ENCODE data around the gene PBXIP1.

PBXIP1 gene

GRCh38 chr1:154926201-154926600 lies 29.7 kb downstream of the PBXIP1 start:
- H3K9me3 ChIP-seq (ENCODE audit: control insufficient read depth, insufficient read depth, low read length) = no peaks in the 10 kb centered on the region
- H3K4me1 ChIP-seq (ENCODE audit: control insufficient read depth, low read length) = no peaks in the 10 kb centered on the region
- no peak overlapping the region for H3K4me3 ChIP-seq (ENCODE audit: low read length)
- no peak for TF ChIP-seq EZH2phosphoT487 (IDR thresholded peaks at IDR 0.05; ENCODE audit: borderline replicate concordance, low read length)
- TF ChIP-seq, protein P1, sequence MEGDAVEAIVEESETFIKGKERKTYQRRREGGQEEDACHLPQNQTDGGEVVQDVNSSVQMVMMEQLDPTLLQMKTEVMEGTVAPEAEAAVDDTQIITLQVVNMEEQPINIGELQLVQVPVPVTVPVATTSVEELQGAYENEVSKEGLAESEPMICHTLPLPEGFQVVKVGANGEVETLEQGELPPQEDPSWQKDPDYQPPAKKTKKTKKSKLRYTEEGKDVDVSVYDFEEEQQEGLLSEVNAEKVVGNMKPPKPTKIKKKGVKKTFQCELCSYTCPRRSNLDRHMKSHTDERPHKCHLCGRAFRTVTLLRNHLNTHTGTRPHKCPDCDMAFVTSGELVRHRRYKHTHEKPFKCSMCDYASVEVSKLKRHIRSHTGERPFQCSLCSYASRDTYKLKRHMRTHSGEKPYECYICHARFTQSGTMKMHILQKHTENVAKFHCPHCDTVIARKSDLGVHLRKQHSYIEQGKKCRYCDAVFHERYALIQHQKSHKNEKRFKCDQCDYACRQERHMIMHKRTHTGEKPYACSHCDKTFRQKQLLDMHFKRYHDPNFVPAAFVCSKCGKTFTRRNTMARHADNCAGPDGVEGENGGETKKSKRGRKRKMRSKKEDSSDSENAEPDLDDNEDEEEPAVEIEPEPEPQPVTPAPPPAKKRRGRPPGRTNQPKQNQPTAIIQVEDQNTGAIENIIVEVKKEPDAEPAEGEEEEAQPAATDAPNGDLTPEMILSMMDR (IDR thresholded peaks at IDR 0.05; ENCODE audit: low read depth, low read length, poor library complexity, severe bottlenecking) = no peak
- no peak overlapping the region for H3K4me2 ChIP-seq (ENCODE audit: low read length)
- peaks cover 56% of the 10 kb centered on the region for H3K36me3 ChIP-seq (ENCODE audit: control insufficient read depth, low read length)
- no peaks in the 10 kb centered on the region for H3K79me2 ChIP-seq (ENCODE audit: control insufficient read depth, low read length)
- H4K20me1 ChIP-seq (ENCODE audit: control insufficient read depth, insufficient read depth, low read depth, low read length) = no peaks in the 10 kb centered on the region
- no peaks in the 10 kb centered on the region for H3F3A ChIP-seq (ENCODE audit: control insufficient read depth, insufficient read depth)
- no peaks in the 10 kb centered on the region for H3K9me2 ChIP-seq (replicated peaks; ENCODE audit: control insufficient read depth, low read length)
- H3K27ac ChIP-seq (ENCODE audit: low read depth, low read length) = no peak overlapping the region
- no peaks in the 10 kb centered on the region for H3K27me3 ChIP-seq (ENCODE audit: control insufficient read depth, low read length)

GRCh38 chr1:154925335-154926170 lies 30.3 kb downstream of the PBXIP1 start:
- Histone ChIP-seq H3K9me2 (replicated peaks; ENCODE audit: control insufficient read depth, low read length) (no peaks in the 10 kb centered on the region), H3K79me2 (ENCODE audit: control insufficient read depth, low read length) (no peaks in the 10 kb centered on the region), H3K9me3 (ENCODE audit: control insufficient read depth, insufficient read depth, low read length) (no peaks in the 10 kb centered on the region), H3K4me1 (ENCODE audit: control insufficient read depth, low read length) (no peaks in the 10 kb centered on the region), H4K20me1 (ENCODE audit: control insufficient read depth, insufficient read depth, low read depth, low read length) (no peaks in the 10 kb centered on the region), H3K27me3 (ENCODE audit: control insufficient read depth, low read length) (no peaks in the 10 kb centered on the region), H3K4me3 (ENCODE audit: low read length) (no peak overlapping the region), H3K27ac (ENCODE audit: low read depth, low read length) (no peak overlapping the region), H3K36me3 (ENCODE audit: control insufficient read depth, low read length) (peaks cover 49% of the 10 kb centered on the region), H3K4me2 (ENCODE audit: low read length) (no peak overlapping the region), H3F3A (ENCODE audit: control insufficient read depth, insufficient read depth) (no peaks in the 10 kb centered on the region)
- no peak for TF ChIP-seq EZH2phosphoT487 (IDR thresholded peaks at IDR 0.05; ENCODE audit: borderline replicate concordance, low read length)
- TF ChIP-seq, protein P1 (IDR thresholded peaks at IDR 0.05; ENCODE audit: low read depth, low read length, poor library complexity, severe bottlenecking) = no peak

DNA sequence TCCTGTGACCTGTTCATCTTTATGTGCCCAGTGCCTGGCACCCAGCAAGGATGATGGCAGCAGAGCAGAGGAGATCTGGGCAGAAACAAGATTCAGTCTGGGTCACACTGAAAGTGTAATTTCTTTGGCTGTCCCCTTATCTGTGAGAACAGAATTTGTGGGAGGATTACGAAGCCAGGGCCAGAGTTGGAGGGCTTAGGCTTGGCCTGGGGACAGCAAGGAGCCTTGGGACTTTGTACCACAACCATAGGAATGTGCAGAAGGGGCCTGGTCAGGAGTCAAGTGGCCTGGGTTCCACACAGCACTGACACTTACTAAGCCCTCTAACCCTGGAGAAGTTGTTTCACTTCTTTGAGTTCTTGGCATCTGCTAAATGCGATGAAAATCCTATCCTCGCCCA lies 32.2 kb downstream of the PBXIP1 start:
- H3K27me3 ChIP-seq (ENCODE audit: control insufficient read depth, low read length) = no peaks in the 10 kb centered on the region
- H3K9me2 ChIP-seq (replicated peaks; ENCODE audit: control insufficient read depth, low read length) = no peaks in the 10 kb centered on the region
- H3K4me1 ChIP-seq (ENCODE audit: control insufficient read depth, low read length) = no peaks in the 10 kb centered on the region
- no peak overlapping the region for H3K4me3 ChIP-seq (ENCODE audit: low read length)
- peaks cover 44% of the 10 kb centered on the region for H3K36me3 ChIP-seq (ENCODE audit: control insufficient read depth, low read length)
- no peak overlapping the region for H3K27ac ChIP-seq (ENCODE audit: low read depth, low read length)
- no peaks in the 10 kb centered on the region for H3K79me2 ChIP-seq (ENCODE audit: control insufficient read depth, low read length)
- TF ChIP-seq, protein P1 (IDR thresholded peaks at IDR 0.05; ENCODE audit: low read depth, low read length, poor library complexity, severe bottlenecking) = no peak
- TF ChIP-seq EZH2phosphoT487 (IDR thresholded peaks at IDR 0.05; ENCODE audit: borderline replicate concordance, low read length) = no peak
- H3K4me2 ChIP-seq (ENCODE audit: low read length) = no peak overlapping the region
- H3F3A ChIP-seq (ENCODE audit: control insufficient read depth, insufficient read depth) = no peaks in the 10 kb centered on the region
- H4K20me1 ChIP-seq (ENCODE audit: control insufficient read depth, insufficient read depth, low read depth, low read length) = no peaks in the 10 kb centered on the region
- H3K9me3 ChIP-seq (ENCODE audit: control insufficient read depth, insufficient read depth, low read length) = no peaks in the 10 kb centered on the region

All from DOHH2 (cell line).